Ecto neural progenitor cell (in vitro differentiated cells): ENCODE data around the gene GFRA4.
"Not testable (repeated sequence)": the region's sequence is repeated elsewhere in the genome, so short reads cannot be mapped to it uniquely, and the experiment has no call there.

Source experiments
- DNase-seq: peaks from one replicate; pipeline ENCODE4 v3.0.0-alpha.2; 2018; ENCODE audit warnings: low spot score

GFRA4 gene

GRCh38 chr20:3615171-3615840 is 47.9 kb downstream of the GFRA4 start:
- not testable (repeated sequence) for DNase-seq

GRCh38 chr20:3614466-3614865 is 48.7 kb downstream of the GFRA4 start:
- no peak for DNase-seq

- no peak for DNase-seq
Observed at GRCh38 chr20:3613821-3614440, 49.3 kb downstream of the GFRA4 start.

- DNase-seq: no peak
Observed at GRCh38 chr20:3612795-3613572, 50.2 kb downstream of the GFRA4 start.

GRCh38 chr20:3611901-3612300 is 51.3 kb downstream of the GFRA4 start:
- no peak for DNase-seq
